ENCODE measurements around the gene PTAFR. TPM values are rescaled to one million over a fixed set of nuclear protein-coding genes. Genes with fewer than 3 reads are reported as not detected.

PTAFR gene
- total RNA-seq, 3 donors from 2014 or later = 5.6 to 8.3 (median 6.2) TPM

DNA sequence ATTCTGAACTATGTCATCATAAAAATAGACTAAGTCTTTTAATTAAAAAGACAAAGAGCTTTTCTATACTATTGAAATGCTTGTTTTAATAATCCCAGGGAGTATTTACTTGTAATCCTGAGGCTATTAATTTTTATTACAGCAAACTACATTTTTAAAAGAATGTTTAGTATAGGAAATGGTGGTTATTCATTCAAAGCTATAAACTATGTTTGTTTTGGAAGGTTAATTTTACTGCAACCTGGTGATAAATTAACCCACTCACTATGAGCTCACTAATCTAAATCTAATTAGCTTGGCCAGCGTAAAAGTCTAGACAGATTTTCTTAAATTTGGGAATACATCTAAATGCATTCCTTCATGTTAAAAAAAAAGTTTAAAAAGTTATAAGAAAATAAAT, 74.3 kb downstream of the PTAFR start:
- no peaks in the 10 kb centered on the region for H3K9me3 ChIP-seq
- no peaks in the 10 kb centered on the region for H3K36me3 ChIP-seq
- TF ChIP-seq, protein P1, sequence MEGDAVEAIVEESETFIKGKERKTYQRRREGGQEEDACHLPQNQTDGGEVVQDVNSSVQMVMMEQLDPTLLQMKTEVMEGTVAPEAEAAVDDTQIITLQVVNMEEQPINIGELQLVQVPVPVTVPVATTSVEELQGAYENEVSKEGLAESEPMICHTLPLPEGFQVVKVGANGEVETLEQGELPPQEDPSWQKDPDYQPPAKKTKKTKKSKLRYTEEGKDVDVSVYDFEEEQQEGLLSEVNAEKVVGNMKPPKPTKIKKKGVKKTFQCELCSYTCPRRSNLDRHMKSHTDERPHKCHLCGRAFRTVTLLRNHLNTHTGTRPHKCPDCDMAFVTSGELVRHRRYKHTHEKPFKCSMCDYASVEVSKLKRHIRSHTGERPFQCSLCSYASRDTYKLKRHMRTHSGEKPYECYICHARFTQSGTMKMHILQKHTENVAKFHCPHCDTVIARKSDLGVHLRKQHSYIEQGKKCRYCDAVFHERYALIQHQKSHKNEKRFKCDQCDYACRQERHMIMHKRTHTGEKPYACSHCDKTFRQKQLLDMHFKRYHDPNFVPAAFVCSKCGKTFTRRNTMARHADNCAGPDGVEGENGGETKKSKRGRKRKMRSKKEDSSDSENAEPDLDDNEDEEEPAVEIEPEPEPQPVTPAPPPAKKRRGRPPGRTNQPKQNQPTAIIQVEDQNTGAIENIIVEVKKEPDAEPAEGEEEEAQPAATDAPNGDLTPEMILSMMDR (IDR thresholded peaks at IDR 0.05) = no peak
- TF ChIP-seq POLR2A (IDR thresholded peaks at IDR 0.05) = no peak
- TF ChIP-seq POLR2AphosphoS5 (IDR thresholded peaks at IDR 0.05) = no peak
- intact Hi-C loops (cut with DNase I; ENCODE audit: low total_unique reads) = no loop called here
- H3K27me3 ChIP-seq = no peaks in the 10 kb centered on the region
- no peak overlapping the region for H3K27ac ChIP-seq
- DNase-seq (ENCODE audit: low spot score in 2 of 2) = no peak
- no peak overlapping the region for H3K4me3 ChIP-seq
- no peaks in the 10 kb centered on the region for H3K4me1 ChIP-seq

DNA sequence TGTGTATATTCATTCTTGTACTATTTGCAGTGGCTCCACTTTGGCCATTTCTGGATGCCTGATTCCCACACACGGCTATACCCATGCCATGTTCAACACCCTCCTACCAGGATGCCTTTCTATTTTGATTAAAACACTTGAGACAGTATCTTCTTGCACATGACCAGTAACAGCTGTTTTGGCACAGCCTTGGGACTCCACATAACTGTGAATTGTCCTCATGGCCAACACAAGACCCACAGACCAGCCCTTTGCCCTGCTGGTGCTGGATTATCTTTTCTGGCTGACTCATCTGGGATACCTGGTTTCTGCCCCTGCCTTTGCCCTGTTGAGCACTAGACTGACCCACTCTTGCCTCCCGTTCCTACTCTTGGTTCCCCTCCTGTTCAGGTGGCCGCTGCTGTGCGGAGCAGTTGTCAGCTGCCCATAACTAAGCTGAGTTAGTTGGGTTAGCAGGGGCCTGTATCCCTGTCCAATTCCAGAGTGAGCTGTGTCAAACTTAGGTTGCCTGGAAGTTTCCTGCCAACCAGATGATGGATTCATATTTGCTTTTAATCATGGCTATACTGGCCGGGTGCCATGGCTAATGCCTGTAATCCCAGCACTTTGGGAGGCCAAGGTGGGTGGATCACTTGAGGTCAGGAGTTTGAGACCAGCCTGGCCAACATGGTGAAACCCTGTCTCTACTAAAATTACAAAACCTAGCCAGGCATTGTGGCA, 77.3 kb downstream of the PTAFR start:
- DNase-seq (ENCODE audit: low spot score in 2 of 2) = no peak
- Histone ChIP-seq H3K4me3 (no peak overlapping the region), H3K27me3 (no peaks in the 10 kb centered on the region), H3K36me3 (no peaks in the 10 kb centered on the region), H3K4me1 (no peaks in the 10 kb centered on the region), H3K27ac (no peak overlapping the region), H3K9me3 (no peaks in the 10 kb centered on the region)
- intact Hi-C loops (cut with DNase I; ENCODE audit: low total_unique reads) = no loop called here
- TF ChIP-seq, protein P1 (IDR thresholded peaks at IDR 0.05) = no peak
- TF ChIP-seq POLR2AphosphoS5 (IDR thresholded peaks at IDR 0.05) = no peak
- no peak for TF ChIP-seq POLR2A (IDR thresholded peaks at IDR 0.05)

Other genes starting within 250 kb of the PTAFR start
- gene SMPDL3B, start 241.7 kb downstream of the PTAFR start, total RNA-seq = 10 to 100 TPM in 2 of 3 donors, not detected in 1; 13.8 to 14.9 TPM
- 1 to 10 TPM; 4.2 to 6.9 (median 5.6) TPM for gene XKR8, start 216.7 kb downstream of the PTAFR start, total RNA-seq
- gene EYA3, start 88.1 kb downstream of the PTAFR start, total RNA-seq = 10 to 100 TPM; 12.2 to 22.6 (median 18.1) TPM
- gene DNAJC8, start 56.3 kb upstream of the PTAFR start, total RNA-seq = 10 to 100 TPM; 67.8 to 76.4 (median 75.4) TPM
- gene ATP5IF1, start 59.4 kb upstream of the PTAFR start, total RNA-seq = 100 to 1,000 TPM; 137 to 147 (median 138) TPM
- gene SESN2, start 82.8 kb upstream of the PTAFR start, total RNA-seq = 10 to 100 TPM in 2 of 3 donors, 1 to 10 TPM in 1; 10.0 to 16.0 (median 12.5) TPM
- gene MED18, start 152.3 kb upstream of the PTAFR start, total RNA-seq = 10 to 100 TPM in 2 of 3 donors, 1 to 10 TPM in 1; 8.3 to 14.4 (median 12.6) TPM
- gene PHACTR4, start 193.1 kb upstream of the PTAFR start, total RNA-seq = 10 to 100 TPM; 17.1 to 29.6 (median 25.9) TPM